Hepatocyte (in vitro differentiated cells): ENCODE data around the gene TRAPPC14. TPM values are rescaled to one million over a fixed set of nuclear protein-coding genes. Genes with fewer than 3 reads are reported as not detected.

Experiments used
- DNase-seq: peaks from one replicate; pipeline ENCODE4 v3.0.0-alpha.2; 2016; ENCODE audit warnings: low spot score
- H2AFZ ChIP-seq: fragments of 200-600 bp; sonication (generic); 2 replicates; pipeline ENCODE4 v1.6.0; 2016; ENCODE audit warnings: antibody characterized with exemption, mild to moderate bottlenecking
- H3K27ac ChIP-seq: fragments of 200-600 bp; sonication (generic); 2 replicates; pipeline ENCODE4 v1.5.1; 2016; ENCODE audit warnings: mild to moderate bottlenecking
- H3K27me3 ChIP-seq: fragments of 200-600 bp; sonication (generic); 2 replicates; pipeline ENCODE4 v1.6.1; 2016
- H3K36me3 ChIP-seq: fragments of 200-600 bp; sonication (generic); replicated peaks from 2 replicates; pipeline ENCODE4 v1.5.1; 2016; ENCODE audit warnings: low read depth; ENCODE audit not compliant: insufficient read depth
- H3K4me1 ChIP-seq: fragments of 200-600 bp; sonication (generic); 2 replicates; pipeline ENCODE4 v1.5.1; 2016; ENCODE audit warnings: mild to moderate bottlenecking, moderate library complexity; ENCODE audit not compliant: insufficient read depth
- H3K4me2 ChIP-seq: fragments of 200-600 bp; sonication (generic); 2 replicates; pipeline ENCODE4 v1.6.0; 2016
- H3K4me3 ChIP-seq: fragments of 200-600 bp; sonication (generic); 2 replicates; pipeline ENCODE4 v1.5.1; 2016; ENCODE audit warnings: mild to moderate bottlenecking
- H3K79me2 ChIP-seq: fragments of 200-600 bp; sonication (generic); 2 replicates; pipeline ENCODE4 v1.6.0; 2017; ENCODE audit warnings: mild to moderate bottlenecking
- H3K9me2 ChIP-seq: fragments of 200-600 bp; sonication (generic); replicated peaks from 2 replicates; pipeline ENCODE4 v1.6.0; 2017; ENCODE audit warnings: mild to moderate bottlenecking; ENCODE audit not compliant: insufficient read depth
- H3K9me3 ChIP-seq: fragments of 200-600 bp; sonication (generic); 2 replicates; pipeline ENCODE4 v1.5.1; 2016; ENCODE audit warnings: low read depth, mild to moderate bottlenecking
- H4K20me1 ChIP-seq: fragments of 200-600 bp; sonication (generic); 2 replicates; pipeline ENCODE4 v1.6.0; 2016; ENCODE audit warnings: mild to moderate bottlenecking; ENCODE audit not compliant: insufficient read depth, poor library complexity, severe bottlenecking
- CTCF ChIP-seq: fragments of 200-600 bp; sonication (generic); IDR thresholded peaks from 2 replicates; pipeline ENCODE4 v1.5.1; 2016; ENCODE audit warnings: antibody characterized with exemption, mild to moderate bottlenecking; ENCODE audit not compliant: poor library complexity
- EZH2 ChIP-seq: fragments of 200-600 bp; sonication (generic); IDR thresholded peaks from 2 replicates; pipeline ENCODE4 v1.6.1; 2016; ENCODE audit warnings: antibody characterized with exemption, mild to moderate bottlenecking, borderline replicate concordance
- EZH2phosphoT487 ChIP-seq: fragments of 200-600 bp; sonication (generic); IDR thresholded peaks from one replicate; pipeline ENCODE4 v1.6.1; 2018; ENCODE audit warnings: antibody characterized with exemption, mild to moderate bottlenecking, low read depth, moderate library complexity; ENCODE audit not compliant: unreplicated experiment, severe bottlenecking
- WGBS: methylation state at CpG from one replicate; pipeline ENCODE4 v1.1.6; 2016; ENCODE audit warnings: low lambda C conversion rate; ENCODE audit errors: missing lambda C conversion rate; 5-methylcytosine and 5-hydroxymethylcytosine counted together
- polyA plus RNA-seq: library from polyadenylated mRNA; unstranded; fragments of >200 nt; fragmentation: Nextera tagmentation; extraction: Ambion mirVana; gene quantifications from 2 replicates; pipeline ENCODE4 v1.2.1, GENCODE V29; 2016
- total RNA-seq: library from RNA; depleted of rRNA; stranded (reverse); fragments of >200 nt; gene quantifications from 2 replicates; pipeline ENCODE4 v1.2.3, GENCODE V29; 2014

The TRAPPC14 gene
- total and polyA plus RNA-seq, 2 experiments from 2014 or later, result 14.7 to 18.5 TPM

- 33% methylated on average over 12 of the region's 22 CpGs for WGBS
- Histone ChIP-seq H3K4me3 (no peak overlapping the region), H3K79me2 (no peaks in the 10 kb centered on the region), H3K4me1 (peaks cover 20% of the 10 kb centered on the region), H3K27me3 (peaks cover 17% of the 10 kb centered on the region), H3K27ac (no peak overlapping the region), H4K20me1 (no peaks in the 10 kb centered on the region), H3K9me2 (no peaks in the 10 kb centered on the region), H2AFZ (no peak overlapping the region), H3K36me3 (no peaks in the 10 kb centered on the region), H3K9me3 (no peaks in the 10 kb centered on the region), H3K4me2 (peak overlapping the region; percentile 93)
- TF ChIP-seq EZH2phosphoT487, result no peak
- no peak for TF ChIP-seq CTCF
- no peak for TF ChIP-seq EZH2
- no peak for DNase-seq
These were observed 13.3 kb upstream of the TRAPPC14 start for GRCh38 chr7:100171840-100172239.

DNA sequence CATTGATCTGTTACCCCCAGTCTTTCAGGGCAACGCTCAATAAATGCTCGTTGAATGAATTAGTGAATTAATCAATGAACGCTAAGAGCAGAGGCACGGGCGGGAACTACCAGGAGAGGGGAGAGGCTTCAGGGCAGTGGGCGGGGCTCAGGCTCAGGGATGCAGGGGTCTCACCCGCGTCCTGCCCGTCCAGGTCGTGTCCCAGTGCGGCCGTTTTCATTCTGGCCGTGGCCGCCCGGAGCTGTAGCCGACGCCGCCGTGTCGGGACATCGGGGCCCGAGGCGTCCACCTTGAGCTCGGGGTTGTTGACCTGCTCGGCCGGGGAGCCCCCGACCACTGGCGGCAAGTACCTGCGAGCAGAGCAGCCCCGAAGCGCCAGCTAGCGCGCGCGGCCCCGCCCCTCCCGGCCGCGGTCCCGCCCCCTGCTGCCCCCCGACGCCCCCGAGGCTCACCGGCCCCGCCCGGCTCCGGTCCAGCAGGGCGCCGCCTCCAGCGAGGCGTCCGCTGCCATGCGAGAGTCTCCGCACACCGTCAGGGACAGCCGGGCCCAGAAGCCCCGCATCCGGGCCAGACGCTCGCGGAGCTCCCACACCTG lies 12.7 kb upstream of the TRAPPC14 start:
- peak overlapping the region; percentile 52 for H2AFZ ChIP-seq
- no peaks in the 10 kb centered on the region for H4K20me1 ChIP-seq
- H3K79me2 ChIP-seq, result no peaks in the 10 kb centered on the region
- no peaks in the 10 kb centered on the region for H3K9me2 ChIP-seq
- H3K9me3 ChIP-seq, result no peaks in the 10 kb centered on the region
- peak; percentile 53 for DNase-seq
- no peak overlapping the region for H3K27ac ChIP-seq
- H3K4me2 ChIP-seq, result peak overlapping the region; percentile 93
- WGBS, result 6% methylated on average over 24 of the region's 61 CpGs
- TF ChIP-seq EZH2 (no peak), CTCF (no peak), EZH2phosphoT487 (no peak)
- peak overlapping the region; percentile 33 for H3K4me3 ChIP-seq
- H3K36me3 ChIP-seq, result no peaks in the 10 kb centered on the region
- H3K27me3 ChIP-seq, result peaks cover 18% of the 10 kb centered on the region
- peaks cover 20% of the 10 kb centered on the region for H3K4me1 ChIP-seq

DNA sequence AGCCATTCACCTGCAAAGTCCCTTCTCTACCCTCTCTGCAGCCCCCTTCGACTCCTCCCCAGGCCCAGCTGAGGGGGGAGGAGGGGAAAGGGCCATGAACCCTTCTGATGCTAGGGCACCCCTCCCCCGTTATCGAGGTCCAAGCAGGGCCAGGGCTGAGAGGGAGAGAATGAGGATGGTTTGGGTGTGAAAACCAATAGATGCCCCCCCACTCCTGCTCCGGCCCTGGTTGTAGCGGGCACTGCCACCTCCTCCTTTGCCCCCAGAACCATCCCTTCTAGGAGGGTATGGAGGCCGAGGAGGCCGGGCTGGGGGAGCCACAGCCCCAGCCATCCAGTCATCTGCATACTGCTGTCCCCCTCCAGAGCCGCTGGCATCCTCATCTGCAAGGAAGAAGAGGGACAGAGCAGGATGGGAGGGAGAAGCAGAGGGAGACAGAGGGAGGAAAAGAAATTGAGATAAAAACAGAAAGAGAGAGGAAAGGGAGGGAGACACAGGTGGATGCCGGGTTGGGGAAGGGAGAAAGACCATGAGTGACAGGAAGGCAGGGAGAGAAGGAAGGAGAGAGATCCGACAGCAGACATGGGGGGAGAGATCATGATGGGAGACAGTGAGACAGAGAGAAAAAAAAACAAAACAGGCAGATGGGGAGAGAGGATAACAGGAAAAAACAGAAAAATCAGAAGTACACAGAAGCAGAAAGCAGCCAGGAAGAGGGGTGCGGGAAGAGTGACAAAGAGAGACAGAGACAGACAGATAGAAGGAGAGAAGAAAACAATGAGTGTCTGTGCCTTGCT lies 11.8 kb upstream of the TRAPPC14 start:
- Histone ChIP-seq H3K36me3 (no peaks in the 10 kb centered on the region), H4K20me1 (no peaks in the 10 kb centered on the region), H3K27ac (no peak overlapping the region), H2AFZ (no peak overlapping the region), H3K79me2 (no peaks in the 10 kb centered on the region), H3K27me3 (peaks cover 18% of the 10 kb centered on the region), H3K9me3 (no peaks in the 10 kb centered on the region), H3K9me2 (no peaks in the 10 kb centered on the region), H3K4me2 (no peak overlapping the region), H3K4me1 (peaks cover 20% of the 10 kb centered on the region), H3K4me3 (no peak overlapping the region)
- no peak for TF ChIP-seq EZH2phosphoT487
- no peak for TF ChIP-seq CTCF
- TF ChIP-seq EZH2, result no peak
- WGBS, result 88% methylated on average over 11 of the region's 11 CpGs
- no peak for DNase-seq
